HG03025 (cell line): ENCODE data around the gene SLC1A3.

ENCODE experiments used
- ATAC-seq: cut with Tn5 transposase; IDR thresholded peaks from one replicate; pipeline ENCODE4 v1.9.1; 2021; ENCODE audit warnings: mild to moderate bottlenecking, moderate library complexity; ENCODE audit not compliant: unreplicated experiment, low FRiP score

The SLC1A3 gene

GRCh38 chr5:36710039-36710438, 103.6 kb downstream of the SLC1A3 start:
- ATAC-seq = no peak

DNA sequence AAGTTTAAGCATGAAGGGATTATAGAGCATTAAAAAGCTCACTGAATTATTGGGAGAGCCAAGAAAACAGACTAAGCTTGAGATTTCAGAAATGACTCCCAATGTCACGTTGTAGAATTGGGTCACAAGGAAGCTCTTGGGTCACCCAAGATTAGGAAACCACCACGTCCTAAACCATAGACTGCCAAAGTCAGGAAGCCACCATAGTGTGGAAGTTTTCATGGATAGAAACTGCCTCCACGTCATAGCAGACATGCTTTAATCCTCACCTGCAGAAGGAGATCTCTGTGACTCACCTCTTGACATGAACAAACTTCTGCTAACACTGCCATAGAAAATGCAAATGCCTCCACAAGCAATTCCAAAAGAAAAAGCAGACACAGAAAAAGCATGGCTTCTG, 106.3 kb downstream of the SLC1A3 start:
- no peak for ATAC-seq

GRCh38 chr5:36713541-36713940, 107.1 kb downstream of the SLC1A3 start:
- ATAC-seq = no peak

DNA sequence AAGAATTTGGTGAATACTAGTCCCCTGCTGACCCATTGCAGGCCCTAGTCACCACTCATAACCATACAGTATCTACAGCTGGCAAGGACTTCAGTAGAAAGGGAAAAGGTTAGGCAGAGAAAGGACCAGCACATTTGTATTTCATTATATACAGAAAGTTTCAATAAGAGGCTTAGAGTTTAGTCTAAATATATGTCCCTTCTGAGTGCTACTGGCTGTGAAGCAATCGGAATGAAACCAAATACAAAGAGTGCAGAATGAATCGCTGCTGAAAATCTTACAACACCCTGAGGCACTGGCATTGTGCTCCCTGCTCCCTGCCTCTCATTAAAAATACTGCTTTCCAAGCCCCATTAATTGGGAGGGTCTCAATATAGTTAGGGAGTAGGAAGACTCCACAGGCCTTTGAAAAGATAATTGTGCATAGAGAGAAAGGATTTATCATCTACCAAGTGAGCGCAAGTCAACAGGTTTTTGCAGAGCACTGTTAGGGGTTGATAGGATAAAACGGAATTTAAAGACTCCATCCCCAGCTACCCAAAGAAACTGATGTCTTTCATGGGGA, 110.8 kb downstream of the SLC1A3 start:
- no peak for ATAC-seq

DNA sequence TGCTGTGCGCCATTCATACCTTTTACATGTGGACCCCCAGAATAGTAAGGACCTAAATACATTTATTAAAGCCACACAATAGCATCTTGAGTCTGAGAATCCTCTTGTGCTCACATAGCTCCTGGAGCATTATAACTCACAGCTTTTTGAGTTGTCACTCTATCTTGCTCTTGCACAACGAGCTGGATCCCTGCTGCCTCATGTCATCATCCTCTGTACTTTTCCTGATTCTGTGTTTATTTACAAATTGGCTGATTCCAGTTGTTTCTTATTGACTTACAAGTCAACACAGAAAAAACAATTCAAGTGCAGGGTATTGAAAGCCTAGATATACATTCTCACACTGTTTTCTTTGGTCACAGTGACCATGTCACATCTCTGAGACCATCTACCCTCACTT, 112.9 kb downstream of the SLC1A3 start:
- ATAC-seq = no peak

DNA sequence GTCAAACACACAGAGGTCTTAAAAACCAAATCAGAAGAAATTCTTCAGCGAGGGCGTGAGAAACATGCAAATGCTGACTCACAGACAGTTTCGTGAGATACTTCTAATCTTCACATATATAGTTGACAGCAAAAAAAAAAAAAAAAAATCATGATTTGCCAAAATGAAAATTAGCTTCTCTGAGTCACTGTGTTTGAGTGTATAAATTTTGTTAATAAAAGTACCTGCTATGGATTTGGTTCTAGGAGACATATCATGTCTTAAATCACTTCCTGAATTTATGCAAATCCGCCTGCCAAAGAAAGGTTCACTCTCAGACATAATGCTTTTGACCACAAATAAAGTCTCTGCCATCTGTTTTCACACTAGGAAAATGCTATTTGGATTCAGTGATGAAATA, 114.3 kb downstream of the SLC1A3 start:
- ATAC-seq = no peak

DNA sequence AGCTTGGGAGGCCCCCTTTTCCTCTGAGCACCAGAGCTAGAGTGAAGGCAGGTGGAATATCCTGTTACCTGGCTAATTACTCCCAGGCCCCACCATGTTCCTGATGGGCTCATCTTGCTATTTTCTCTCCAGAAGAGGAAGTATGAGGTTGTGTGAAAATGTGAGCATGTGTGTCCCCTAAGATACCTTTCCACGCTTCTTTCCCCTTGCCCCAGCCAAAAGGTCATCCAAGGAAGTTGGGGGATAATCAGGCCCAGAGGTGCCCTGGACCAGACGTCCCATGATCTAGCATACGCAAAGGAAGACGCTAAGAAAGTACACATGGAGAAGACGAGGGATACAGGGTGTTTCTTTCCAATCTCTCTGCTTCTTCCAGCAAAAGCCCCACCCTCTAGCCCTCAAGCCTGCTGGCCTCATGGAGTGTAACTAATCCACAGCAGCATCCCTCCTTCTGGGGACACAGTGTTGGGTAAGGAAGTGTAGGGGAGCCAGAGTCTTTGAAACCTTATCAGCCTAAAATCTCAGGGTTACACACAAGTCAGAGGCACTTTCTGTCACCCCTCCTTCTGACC, 115.3 kb downstream of the SLC1A3 start:
- ATAC-seq = no peak

- no peak for ATAC-seq
These were observed 116.5 kb downstream of the SLC1A3 start for GRCh38 chr5:36722900-36723299.

DNA sequence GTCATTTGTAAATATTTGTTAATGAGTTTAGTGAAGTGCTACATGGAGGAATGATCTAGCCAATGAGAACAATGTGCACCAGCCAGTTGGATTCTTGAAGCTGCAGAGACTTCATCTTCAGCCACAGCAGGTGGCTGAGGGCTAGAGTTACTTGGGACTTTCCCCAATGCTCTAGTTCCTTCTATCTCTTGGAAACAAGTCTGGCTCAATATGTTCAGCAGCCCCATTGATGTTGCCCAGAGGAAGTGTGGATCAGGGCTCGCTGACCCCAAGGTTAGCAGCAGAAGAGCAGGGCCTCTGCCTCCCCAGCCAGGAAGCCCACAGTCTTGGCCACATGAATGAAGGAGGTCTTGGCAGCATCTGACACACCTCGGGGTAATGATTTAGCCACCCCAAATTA, 117.5 kb downstream of the SLC1A3 start:
- ATAC-seq = peak; percentile 43

- peak; percentile 85 for ATAC-seq
These were observed 118.3 kb downstream of the SLC1A3 start for GRCh38 chr5:36724467-36725332.

- no peak for ATAC-seq
These were observed 119.9 kb downstream of the SLC1A3 start for GRCh38 chr5:36726317-36726716.

GRCh38 chr5:36726767-36727166, 120.4 kb downstream of the SLC1A3 start:
- ATAC-seq = no peak

GRCh38 chr5:36728697-36729543, 122.5 kb downstream of the SLC1A3 start:
- ATAC-seq = no peak

- ATAC-seq = no peak
These were observed 124.3 kb downstream of the SLC1A3 start for GRCh38 chr5:36730537-36731216.

- no peak for ATAC-seq
These were observed 126.8 kb downstream of the SLC1A3 start for GRCh38 chr5:36733183-36733582.

DNA sequence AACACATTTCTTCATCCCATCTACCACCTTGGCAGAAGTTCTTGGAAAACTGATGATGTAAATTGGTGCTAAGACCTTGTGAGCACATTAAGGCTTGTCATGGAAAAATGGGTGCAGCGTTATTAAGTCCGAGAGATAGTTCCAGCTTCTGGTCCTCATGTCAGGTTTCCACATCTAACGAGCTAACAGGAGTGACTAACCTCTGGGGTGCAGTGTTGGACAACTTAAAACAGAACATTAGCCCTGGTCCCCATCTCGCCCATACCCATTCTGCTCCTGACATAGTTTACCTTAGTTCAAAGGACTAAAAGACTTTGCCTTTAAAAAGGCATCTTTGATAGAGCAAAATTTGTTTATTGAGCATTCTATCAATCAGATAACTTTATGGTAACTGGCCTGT, 128.0 kb downstream of the SLC1A3 start:
- ATAC-seq = no peak

GRCh38 chr5:36735891-36736290, 129.5 kb downstream of the SLC1A3 start:
- no peak for ATAC-seq
